Activated CD4-positive, alpha-beta T cell treated with anti-CD3 and anti-CD28 coated beads, Interleukin-2, amount 50 U/mL, for 24 hours (primary cell): ENCODE measurements around the gene ATE1.
"Not testable (repeated sequence)": the region's sequence is repeated elsewhere in the genome, so short reads cannot be mapped to it uniquely, and the experiment has no call there.

Experiments
- DNase-seq, 2 donors: peaks; one replicate each; pipeline ENCODE4 v3.0.0-alpha.2; 2020; ENCODE audit warnings: low read depth in 1 of 2, low spot score in 1 of 2

The ATE1 gene

DNA sequence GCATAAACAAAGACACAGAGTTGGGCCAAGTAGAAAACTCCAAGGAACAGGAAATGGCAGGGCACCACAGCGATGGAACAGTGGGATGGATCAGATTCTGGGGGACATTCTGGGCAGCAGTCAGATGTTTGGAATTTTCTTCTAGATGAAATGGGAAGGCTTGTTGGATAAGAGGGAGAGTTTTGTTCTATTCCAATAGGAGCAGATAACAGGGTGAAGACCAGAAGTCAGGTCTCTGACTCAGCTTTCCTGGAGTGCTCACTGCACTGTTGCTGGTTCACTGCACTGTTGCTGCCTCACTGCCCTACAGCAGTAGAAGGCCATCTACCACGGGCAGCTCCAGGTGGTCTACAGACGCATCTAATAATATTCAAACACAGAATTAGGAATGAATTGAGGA, 135.6 kb downstream of the ATE1 start:
- DNase-seq = no peak

DNA sequence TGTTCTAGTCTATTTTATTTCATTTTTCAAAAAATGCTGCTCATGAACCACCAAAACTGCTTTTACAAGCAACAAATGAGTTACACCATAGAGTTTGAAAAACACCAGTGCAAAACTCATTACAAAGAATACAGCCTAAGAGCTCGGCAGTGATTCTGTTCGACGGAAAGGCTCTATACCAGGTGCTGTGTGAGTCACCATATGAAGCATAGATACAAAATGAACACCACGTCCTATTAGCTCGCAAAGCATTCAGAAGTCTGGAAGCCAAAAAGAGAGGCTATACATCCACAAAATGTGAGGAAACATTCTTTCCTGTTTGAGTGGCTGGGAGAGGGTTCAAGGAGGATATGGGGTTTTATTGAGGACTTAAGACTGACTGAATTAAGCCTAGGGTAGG, 136.1 kb downstream of the ATE1 start:
- no peak for DNase-seq

DNA sequence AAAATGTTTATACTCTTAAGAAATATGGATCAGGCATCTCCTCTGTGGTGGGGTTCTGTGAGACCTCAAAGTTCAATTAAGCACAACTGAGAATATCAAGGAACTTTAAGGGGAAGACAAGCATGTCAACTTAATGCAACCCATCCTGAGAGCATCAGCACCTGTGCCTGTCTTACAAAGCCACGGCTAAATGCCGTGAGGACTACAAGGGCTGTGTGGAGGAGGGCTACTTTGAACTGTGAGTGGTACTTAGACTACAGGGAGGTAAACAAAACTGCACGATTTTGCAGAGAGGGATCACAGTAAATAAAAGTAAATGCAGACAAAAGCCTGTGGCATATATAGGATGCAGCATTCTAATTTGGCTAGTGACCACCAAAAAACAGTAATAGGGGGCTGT, 139.1 kb downstream of the ATE1 start:
- DNase-seq = no peak

DNA sequence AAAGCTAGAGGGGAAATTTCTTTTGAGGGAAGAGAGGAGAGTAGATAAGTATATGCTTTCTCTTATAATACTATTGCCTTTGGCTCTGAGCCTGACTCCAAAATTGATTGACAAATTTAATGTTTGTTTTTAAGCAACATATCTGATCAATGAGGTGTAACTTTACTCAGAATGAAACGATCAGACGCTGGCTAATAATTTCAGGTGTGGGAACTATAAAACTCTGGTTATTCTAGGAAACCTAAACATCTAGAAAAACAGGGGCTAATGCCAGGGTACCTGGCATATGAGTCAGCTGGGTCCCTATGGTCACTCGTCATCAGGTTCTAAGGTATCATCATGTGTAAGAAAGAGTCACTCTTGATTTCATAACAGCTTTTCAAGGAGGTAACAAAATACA, 139.7 kb downstream of the ATE1 start:
- DNase-seq = no peak

DNA sequence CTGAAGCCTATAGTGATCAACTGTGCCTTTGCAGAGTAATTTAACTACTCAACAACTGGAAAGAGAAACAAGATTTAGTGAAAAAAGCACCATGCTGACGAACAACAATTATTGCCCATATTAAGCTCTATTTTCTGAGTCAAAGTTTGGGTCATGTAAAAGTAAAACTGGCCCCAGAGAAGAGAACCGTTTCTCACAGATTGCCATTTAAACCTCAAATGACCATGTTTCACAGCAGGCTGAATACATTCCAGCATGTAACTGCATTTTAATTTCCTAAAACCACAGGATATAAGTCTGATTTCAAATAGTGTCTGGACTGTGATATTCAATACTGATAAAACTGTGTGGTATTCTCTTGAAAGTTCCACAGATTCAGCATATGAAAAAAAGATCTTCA, 140.7 kb downstream of the ATE1 start:
- DNase-seq = no peak

DNA sequence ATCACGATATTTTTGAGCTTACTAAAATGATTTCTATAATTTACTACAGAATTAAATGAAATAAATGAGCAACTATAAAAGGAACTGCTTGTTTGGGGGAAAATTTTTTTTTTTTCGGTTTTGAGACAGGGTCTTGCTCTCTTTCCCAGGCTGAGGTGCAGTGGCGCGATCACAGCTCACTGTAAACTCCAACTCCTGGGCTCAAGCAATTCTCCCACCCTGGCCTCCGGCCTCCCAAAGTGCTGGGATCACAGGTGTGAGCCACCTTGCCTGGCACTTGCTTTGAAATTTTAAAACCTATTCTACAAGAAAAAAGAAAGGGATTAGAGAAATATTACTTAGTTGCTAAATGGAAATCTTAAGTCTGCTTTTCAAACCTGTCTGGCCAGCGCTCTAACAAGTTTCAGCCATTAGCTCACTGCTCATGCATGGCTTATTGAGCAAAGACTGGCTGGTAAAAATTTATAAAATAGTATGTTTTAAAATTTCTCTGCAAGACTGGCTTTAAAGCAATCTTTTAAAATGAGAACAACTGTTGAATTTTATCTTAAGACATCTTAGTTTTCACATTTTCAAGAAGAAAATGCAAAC, 144.0 kb downstream of the ATE1 start:
- DNase-seq = no peak

DNA sequence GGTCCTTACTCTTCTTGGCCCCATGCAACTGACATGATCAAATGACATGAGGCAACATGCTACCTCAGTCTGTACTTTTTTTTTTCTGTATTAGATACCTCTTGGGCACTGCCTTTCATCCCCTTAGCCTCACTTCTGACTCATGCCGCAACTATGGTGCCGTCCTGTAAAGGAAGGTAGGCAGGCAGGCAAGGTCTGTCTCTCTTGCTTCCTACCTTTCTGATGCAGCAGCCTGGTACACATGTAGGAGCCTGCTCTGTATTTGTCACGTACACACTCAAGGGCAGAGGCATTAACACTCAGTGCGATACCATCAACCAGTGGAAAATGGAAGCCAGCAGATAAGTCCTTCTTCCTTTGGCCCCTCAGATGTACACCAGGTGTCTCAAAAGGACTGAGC, 146.7 kb downstream of the ATE1 start:
- DNase-seq = no peak

DNA sequence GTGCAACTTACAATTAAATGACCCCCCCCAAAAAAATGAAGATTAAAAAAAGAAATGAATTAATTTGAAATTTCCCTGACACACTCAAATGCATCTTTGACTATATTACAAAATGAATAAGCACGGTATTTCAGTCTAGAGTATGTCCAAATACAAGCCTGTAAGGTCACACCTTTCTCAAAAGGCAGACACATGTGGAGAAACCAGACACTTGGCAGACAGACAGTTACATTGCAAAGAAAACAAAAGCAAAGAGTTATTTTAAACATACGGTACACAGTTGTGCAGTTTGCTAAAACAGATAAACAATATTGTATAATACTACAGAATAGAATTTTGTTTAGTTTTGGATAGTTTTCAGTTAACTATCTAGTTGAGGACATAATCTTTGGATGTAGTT, 153.0 kb downstream of the ATE1 start:
- no peak for DNase-seq

DNA sequence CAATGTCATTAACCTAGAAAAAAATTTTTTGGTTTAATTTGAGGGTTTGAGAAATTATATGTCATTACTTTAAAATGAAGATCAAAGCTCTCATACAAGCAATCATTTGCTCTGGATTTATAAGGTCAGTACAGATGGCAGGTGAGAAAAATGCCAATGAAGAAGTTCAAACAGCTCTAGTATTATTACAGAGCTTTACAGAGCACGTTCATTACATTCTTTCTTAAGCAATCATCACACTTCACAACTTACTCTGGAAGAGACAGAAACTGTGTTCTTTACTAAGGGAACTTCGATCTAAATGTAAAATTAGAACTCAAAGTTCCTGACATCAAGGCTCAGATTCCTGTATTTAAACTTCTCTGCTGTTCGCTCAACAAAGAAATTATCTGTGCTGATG, 153.4 kb downstream of the ATE1 start:
- DNase-seq = no peak

DNA sequence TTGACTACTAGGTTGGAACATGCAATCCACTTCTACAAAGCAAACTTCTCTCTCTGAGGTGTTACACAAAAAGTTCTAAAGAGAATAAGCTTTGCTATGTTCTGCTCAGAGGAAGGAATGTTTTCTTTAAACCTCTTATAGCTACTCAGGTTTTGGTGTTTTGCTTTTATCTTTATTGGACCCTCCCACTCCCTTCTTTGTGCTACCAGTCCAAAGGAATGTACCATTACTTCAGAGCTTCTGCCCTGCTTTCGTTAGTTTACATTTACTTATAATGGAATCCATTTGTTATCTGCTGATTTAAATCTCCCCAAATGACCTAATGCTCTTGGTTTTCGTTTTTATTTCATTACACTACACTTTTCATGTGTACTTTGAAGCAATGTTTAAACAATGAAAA, 154.9 kb downstream of the ATE1 start:
- no peak for DNase-seq

DNA sequence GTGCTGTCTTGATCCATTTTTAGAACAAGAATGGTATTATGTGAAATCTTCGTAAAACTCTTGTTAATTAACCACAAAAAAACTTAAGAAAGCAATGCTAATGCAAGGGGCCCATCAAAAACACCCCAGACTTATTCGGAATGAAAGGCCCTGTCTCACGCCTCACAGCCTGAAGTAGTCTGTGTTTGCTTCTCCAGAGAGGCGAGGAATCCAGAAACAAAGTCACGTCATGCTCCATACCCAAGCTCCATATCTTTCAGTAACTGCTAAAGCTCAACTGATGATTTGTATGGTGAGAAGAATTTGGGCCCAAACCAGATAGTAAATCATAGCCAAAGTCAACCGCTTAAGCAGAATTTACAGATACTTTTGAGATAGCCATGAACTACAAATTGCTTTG, 155.4 kb downstream of the ATE1 start:
- DNase-seq = no peak

DNA sequence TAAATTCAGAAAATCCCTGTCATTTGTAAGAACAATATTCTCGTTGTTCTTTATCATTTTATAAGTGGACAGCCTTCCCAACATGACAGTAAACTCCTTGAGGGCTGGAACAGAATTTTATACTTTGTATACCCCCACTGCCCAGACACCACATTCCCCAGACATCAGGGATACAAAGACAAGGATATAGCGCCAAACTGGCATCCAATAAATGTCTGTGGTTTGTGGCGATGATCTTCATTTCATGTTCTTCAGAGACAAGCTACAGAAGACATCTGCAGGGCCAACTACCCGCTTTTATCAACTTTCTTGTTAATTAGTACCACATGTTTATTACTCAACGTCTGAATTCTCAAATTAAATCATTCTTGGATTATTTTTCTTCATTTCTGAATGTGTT, 155.9 kb downstream of the ATE1 start:
- DNase-seq = no peak

DNA sequence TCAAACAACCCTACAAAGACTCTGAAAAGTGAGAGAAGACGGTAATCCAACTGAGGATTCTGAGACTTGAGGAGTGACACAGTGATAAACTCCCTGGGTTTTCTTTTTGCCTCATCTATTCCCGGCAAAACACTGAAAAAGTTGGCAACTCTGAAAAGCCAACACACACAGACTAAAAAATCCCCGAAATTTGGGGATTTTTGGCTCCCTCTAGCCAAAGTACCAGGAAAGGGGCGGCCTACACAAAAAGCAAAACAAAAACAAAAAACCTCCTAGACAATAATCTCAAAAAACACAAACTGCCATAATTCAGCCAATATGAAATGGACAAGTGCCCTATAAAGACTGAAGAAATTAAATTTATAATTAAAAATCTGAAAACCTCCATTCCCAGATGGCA, 161.4 kb downstream of the ATE1 start:
- no peak for DNase-seq

DNA sequence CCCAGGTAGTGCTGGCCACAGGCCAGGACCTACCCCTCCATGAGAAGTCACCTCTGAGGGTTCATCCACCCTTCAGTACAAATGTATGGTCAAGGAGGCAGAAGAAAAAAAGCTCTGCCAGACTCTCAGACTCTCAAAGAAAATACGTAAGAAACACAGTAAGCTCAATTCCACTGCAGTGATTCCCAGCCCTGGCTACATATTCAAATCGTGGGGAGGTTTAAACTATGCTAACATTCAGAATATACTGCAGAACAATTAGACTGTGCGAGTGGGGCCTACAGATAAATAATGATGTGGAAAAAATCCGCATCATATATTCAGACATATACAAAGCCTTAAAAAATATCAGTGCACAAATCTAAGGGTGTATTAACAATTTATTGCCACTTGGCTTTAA, 162.6 kb downstream of the ATE1 start:
- DNase-seq = no peak

DNA sequence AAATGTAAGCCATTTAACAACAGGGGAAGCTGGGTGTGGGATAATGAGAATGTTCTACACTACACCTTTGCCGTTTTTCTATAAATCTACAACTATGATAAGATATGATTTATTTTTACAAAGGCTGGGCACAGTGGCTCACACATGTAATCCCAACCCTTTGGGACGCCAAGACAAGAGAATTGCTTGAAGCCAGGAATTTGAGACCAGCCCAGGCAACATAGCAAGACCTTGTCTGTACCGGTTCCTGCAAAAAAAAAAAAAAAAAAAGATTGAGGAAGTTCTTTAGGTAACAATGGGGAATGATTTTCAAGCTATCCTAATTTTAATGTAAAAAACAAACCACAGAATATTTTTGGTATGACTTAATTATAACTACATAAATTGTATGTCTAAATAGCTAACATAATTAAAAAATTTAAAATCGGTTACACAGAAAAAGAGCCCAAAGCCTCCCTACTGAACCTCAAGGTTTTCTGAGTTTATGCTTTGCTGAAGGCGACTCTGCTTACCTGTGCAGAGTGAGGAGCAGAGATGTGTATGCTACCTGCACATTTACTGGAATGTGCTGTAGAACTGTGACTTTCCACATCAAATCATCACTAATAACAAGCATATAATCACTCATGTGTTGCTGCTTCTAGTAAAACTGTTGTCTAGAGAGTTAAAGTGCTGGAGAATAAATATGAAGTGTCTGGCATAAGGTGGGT, 163.4 kb downstream of the ATE1 start:
- DNase-seq = no peak

DNA sequence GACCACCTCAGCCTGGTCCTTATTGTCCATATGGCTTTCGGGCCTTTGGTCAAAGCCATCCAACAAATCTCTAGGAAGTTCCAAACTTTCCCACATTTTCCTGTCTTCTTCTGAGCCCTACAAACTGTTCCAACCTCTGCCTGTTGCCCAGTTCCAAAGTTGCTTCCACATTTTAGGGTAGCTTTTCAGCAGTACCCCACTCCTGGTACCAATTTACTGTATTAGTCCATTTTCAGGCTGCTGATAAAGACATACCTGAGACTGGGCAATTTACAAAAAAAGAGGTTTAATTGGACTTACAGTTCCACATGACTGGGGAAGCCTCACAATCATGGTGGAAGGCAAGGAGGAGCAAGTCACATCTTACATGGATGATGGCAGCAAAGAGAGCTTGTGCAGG, 170.6 kb downstream of the ATE1 start:
- not testable (repeated sequence) for DNase-seq

DNA sequence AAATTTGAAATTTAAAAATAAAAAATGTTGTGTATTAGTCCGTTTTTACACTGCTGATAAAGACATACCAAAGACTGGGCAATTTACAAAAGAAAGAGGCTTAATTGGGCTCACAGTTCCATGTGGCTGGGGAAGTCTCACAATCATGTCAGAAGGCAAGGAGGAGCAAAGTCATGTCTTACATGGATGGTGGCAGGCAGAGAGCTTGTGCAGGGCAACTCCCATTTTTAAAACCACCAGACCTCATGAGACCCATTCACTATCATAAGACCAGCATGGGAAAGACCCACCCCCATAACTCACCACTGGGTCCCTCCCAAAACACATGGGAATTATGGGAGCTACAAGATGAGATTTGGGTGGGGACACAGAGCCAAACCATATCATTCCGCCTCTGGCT, 172.3 kb downstream of the ATE1 start:
- DNase-seq = not testable (repeated sequence)

DNA sequence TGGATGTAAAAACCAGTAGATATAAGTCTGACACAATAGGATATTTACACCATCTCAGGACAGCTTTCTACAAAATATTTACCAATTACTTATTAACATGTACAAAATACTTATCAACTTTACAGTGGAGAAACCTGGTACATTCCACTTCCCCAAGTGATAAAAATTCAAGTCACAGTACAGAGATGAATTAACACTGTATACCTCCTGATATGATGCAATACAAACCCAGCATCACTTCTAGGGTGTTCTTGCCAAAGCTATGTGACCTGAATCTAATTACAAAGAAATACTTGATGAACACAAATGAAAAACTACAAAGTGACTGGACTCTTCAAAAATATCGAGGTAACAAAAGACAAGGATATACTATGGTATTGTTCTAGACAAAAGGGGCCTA, 173.2 kb downstream of the ATE1 start:
- no peak for DNase-seq

DNA sequence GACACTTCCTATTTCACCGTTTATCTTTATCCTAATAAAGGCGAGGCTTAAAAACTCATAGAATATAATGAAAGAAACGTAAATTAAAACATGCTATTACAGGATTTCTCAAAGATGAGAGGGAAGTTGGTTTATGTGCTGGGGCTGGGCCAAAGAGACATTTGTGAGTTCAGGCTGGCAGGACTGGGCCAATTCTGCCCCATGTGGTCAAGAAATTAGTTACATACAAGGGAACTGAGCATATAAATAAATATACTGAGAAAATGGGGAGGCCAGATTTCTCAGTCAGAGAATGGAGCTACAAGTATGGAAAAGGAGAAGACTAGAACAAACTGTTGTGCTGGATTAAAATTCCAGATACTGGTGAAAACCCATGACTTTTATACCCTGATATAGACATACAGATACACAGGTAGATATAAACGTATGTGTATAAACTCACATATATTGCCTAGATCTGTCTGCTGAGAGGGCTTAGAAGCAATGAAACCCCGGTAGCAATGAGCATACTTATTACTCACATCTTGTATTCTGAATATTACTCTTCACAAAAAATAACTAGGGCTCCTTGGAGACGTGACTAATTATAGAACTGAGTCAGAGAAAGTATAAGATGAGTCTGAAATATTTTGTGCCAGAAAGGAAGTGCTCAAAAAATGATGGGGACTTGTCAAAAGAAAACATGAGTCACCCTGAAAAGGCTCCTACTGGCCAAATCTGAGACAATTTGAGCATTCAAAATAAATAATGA, 173.9 kb downstream of the ATE1 start:
- DNase-seq = no peak

DNA sequence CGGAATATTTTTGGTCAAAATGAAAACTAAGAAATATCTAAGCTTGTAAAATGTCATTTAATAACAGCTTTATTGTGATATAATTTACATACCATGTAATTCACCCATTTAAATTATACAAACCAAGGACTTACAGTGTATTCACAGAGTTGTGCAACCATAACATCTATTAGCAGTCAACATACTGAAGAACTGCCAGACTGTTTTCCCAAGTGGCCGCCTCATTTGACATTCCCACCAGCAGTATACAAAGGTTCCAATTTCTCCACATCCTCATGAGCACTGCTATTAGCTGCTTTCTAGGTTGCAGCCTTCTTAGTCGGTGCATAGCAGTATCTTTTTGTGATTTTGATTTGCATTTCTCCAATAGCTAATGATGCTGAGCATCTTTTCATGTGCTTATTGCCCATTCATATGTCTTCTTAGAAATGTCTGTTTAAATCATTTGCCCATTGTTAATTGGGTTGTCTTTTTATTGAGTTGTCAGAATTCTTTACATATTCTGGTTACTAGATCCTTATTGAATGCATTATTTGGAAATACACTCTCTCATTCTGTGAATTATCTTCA, 176.6 kb downstream of the ATE1 start:
- no peak for DNase-seq

DNA sequence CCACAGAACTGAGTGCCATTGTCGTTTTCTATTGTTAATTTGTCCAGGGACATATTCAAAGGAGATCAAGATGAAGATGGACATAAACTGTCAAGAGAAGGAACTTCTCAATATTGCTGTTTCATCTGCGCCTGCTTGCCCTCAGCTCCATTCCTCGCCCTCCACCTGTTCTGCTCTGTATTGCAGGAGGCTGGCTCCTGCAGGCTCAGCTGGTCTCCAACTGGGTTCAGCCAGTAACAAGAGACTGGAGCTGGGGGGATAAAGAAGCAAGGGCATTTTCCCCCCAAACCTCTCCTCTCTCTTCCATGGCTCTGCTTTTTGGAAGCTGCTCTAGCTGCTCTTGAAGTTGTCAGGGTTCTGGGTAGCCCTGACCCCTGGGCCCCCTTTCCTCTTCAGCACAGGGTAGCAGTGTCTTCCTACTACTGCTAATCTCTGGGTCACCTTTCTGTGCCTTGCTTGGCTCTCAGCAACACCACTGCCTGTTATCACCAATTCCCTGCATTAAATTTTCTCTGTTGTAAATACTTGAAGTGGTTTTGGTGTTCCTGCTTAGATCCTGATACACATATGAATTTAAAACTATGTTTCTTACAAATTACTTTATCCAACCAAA, 180.6 kb downstream of the ATE1 start:
- no peak for DNase-seq

DNA sequence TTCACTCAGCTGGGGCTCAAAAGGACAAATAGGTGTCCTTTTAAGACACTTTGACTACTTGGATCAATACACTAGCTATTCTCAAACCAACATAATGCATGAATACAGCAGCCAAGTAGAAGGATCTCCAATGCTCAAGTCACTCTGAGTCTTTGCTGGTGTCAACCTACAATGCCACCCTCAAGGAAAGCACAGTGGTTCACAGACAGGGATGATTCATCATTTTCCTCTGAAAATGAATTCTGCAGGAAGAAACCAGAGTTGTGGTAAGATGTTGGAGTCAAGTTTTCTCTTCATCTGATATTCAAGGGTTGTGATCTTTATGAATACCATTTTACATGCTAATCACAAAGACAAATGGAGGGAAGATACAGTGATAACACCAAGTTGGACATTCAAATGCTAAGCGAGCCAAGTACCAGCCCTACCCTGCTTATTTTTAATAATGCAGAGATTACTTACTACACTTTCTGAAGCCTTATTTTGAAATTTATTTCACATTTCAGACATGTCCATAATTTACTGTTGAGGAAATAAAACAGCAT, 186.5 kb downstream of the ATE1 start:
- DNase-seq = no peak
